SKM-1 (cell line): ENCODE measurements around the gene SEMA3D.
"Not testable (repeated sequence)": the region's sequence is repeated elsewhere in the genome, so short reads cannot be mapped to it uniquely, and the experiment has no call there.

Experiments used
- DNase-seq: peaks from one replicate; lab custom pipeline; 2025; ENCODE audit not compliant: unreplicated experiment; lab: John Stamatoyannopoulos, UW

SEMA3D gene

GRCh38 chr7:85000735-85001350 is 186.0 kb downstream of the SEMA3D start:
- no peak for DNase-seq

GRCh38 chr7:84999450-84999849 is 187.4 kb downstream of the SEMA3D start:
- no peak for DNase-seq

GRCh38 chr7:84998665-84999064 is 188.2 kb downstream of the SEMA3D start:
- no peak for DNase-seq

- DNase-seq = no peak
Measured at GRCh38 chr7:84997626-84998025, 189.2 kb downstream of the SEMA3D start.

- DNase-seq = not testable (repeated sequence)
Measured at GRCh38 chr7:84992954-84993353, 193.9 kb downstream of the SEMA3D start.

- no peak for DNase-seq
Measured at GRCh38 chr7:84985073-84985784, 201.6 kb downstream of the SEMA3D start.

GRCh38 chr7:84982199-84982598 is 204.7 kb downstream of the SEMA3D start:
- no peak for DNase-seq

GRCh38 chr7:84981055-84981976 is 205.5 kb downstream of the SEMA3D start:
- no peak for DNase-seq

GRCh38 chr7:84975586-84976185 is 211.2 kb downstream of the SEMA3D start:
- DNase-seq = no peak

- DNase-seq = no peak
Measured at GRCh38 chr7:84971360-84971759, 215.5 kb downstream of the SEMA3D start.

GRCh38 chr7:84970670-84971069 is 216.2 kb downstream of the SEMA3D start:
- DNase-seq = no peak

GRCh38 chr7:84953234-84953633 is 233.6 kb downstream of the SEMA3D start:
- no peak for DNase-seq

- DNase-seq = peak; percentile 9
Measured at GRCh38 chr7:84950836-84951235, 236.0 kb downstream of the SEMA3D start.

GRCh38 chr7:84949501-84949900 is 237.4 kb downstream of the SEMA3D start:
- DNase-seq = no peak

GRCh38 chr7:84949067-84949466 is 237.8 kb downstream of the SEMA3D start:
- no peak for DNase-seq

GRCh38 chr7:84948634-84949033 is 238.2 kb downstream of the SEMA3D start:
- no peak for DNase-seq

- no peak for DNase-seq
Measured at GRCh38 chr7:84946549-84946948, 240.3 kb downstream of the SEMA3D start.
